Esophagus muscularis mucosa (tissue), 4 donors: ENCODE measurements around the gene TESK2.

ENCODE experiments used
- CTCF ChIP-seq, 3 experiments: fragments of 200-600 bp in 2 of 3; fragments of 450-650 bp in 1 of 3; sonication (generic) in 2 of 3; IDR thresholded peaks; one replicate each; pipeline ENCODE4 v1.5.1; 2017 to 2019; ENCODE audit warnings: antibody characterized with exemption in 3 of 3, mild to moderate bottlenecking in 2 of 3, moderate library complexity in 1 of 3
- EP300 ChIP-seq: sonication (generic); formaldehyde crosslinking; IDR thresholded peaks from one replicate; pipeline ENCODE4 v1.6.1; 2017; ENCODE audit warnings: antibody characterized with exemption
- POLR2A ChIP-seq: fragments of 450-650 bp; IDR thresholded peaks from one replicate; pipeline ENCODE4 v1.6.1; 2017; ENCODE audit warnings: antibody characterized with exemption, moderate library complexity, mild to moderate bottlenecking, low read depth

GRCh38 chr1:45351508-45351907, 139.5 kb downstream of the TESK2 start:
- no peak for TF ChIP-seq CTCF (IDR thresholded peaks at IDR 0.05)
- TF ChIP-seq POLR2A = no peak
- TF ChIP-seq EP300 = no peak
